Stimulated activated naive CD8-positive, alpha-beta T cell treated with anti-CD3 and anti-CD28 coated beads, Interleukin-15, amount 100 ng/mL, for 72 hours (primary cell): Measurements from ENCODE around the gene KRT3.
A peak's percentile ranks its signal among the peaks of the same experiment; 100 is the strongest.

Experiments used
- ATAC-seq: fragments of 150-1000 bp; cut with Tn5 transposase; 2 replicates; pipeline ENCODE4 v1.10.0; 2021; ENCODE audit warnings: mild to moderate bottlenecking, moderate library complexity
- DNase-seq, 2 donors: peaks; one replicate each; pipeline ENCODE4 v3.0.0; 2021 to 2022
- H3K27ac Mint-ChIP-seq, 2 donors: one replicate each; pipeline ENCODE4 v1.8.0; 2022; ENCODE audit warnings: mild to moderate bottlenecking in 2 of 2, mixed read lengths in 2 of 2, moderate library complexity in 2 of 2
- H3K27me3 Mint-ChIP-seq: one replicate; pipeline ENCODE4 v1.8.0; 2022; ENCODE audit warnings: mixed read lengths
- H3K4me1 Mint-ChIP-seq: one replicate; pipeline ENCODE4 v1.8.0; 2022; ENCODE audit warnings: mild to moderate bottlenecking, mixed read lengths
- H3K4me3 Mint-ChIP-seq, 2 donors: one replicate each; pipeline ENCODE4 v1.8.0; 2022; ENCODE audit warnings: mild to moderate bottlenecking in 2 of 2, mixed read lengths in 2 of 2, moderate library complexity in 1 of 2
- H3K9me3 Mint-ChIP-seq, 2 donors: one replicate each; pipeline ENCODE4 v1.8.0; 2022; ENCODE audit warnings: mixed read lengths in 2 of 2

KRT3 gene

DNA sequence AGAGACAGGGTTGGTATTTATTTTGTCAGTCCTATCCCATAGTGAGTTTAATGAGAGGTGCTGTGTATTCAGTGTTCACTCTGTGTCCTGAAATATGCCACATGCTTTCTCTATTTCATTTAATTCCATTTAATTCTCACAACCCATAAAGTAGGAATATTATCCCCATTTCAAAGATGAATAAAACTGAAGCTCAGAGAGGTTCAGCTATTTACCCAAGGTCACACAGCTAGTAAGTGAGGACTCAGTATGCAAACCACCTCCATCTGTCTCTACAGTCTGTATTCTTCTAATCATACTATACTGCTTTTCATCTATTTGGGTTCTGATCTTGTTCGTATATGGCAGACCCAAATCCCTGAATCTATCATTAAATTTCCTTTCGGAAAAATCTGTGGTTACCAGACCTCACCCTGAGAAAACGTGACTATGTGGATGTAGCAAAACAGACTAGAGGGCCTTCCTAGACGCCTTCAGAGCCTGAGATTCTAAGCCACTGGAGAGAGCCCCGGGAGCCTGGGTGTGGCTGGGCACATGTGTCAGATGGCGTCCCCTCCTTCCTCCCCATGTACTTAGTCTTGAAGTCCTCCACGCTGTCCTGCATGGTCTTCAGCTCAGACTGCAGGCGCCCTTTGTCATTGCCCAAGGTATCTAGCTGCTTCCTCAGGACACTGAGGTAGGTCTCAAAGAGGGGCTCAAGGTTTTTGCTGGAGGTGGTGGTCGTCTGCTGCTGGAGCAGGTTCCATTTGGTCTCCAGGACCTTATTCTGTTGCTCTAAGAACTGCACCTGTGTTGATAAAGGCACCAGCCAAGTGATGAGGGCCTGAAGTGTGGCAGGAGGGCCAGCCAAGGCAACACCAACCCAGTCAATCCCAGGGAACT, 15.5 kb upstream of the KRT3 start:
- no peaks in the 10 kb centered on the region for H3K27me3 Mint-ChIP-seq
- no peak overlapping the region for H3K27ac Mint-ChIP-seq
- no peak overlapping the region for H3K4me3 Mint-ChIP-seq
- ATAC-seq = no peak
- no peaks in the 10 kb centered on the region for H3K4me1 Mint-ChIP-seq
- no peaks in the 10 kb centered on the region for H3K9me3 Mint-ChIP-seq
- DNase-seq = no peak

DNA sequence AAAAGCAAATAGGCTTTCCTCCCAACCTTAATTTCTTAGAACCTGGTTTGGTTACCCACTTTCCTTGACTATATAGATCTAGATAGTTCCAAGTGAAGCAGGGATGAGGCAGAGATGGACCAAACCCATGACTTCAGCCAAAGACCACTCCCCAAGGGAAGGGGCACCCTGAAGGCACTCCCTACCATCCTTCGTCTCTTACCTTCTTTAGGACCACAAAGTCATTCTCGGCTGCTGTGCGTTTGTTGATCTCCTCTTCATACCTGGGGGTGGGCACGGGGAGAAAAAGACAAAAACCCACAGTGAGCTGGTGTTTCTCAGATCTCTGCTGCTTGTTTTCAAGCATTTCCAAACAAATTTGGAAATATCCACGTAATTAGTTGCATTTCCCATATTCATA, 14.6 kb upstream of the KRT3 start:
- ATAC-seq = no peak
- DNase-seq = no peak
- H3K4me1 Mint-ChIP-seq = no peaks in the 10 kb centered on the region
- H3K9me3 Mint-ChIP-seq = no peaks in the 10 kb centered on the region
- no peak overlapping the region for H3K27ac Mint-ChIP-seq
- no peak overlapping the region for H3K4me3 Mint-ChIP-seq
- no peaks in the 10 kb centered on the region for H3K27me3 Mint-ChIP-seq

DNA sequence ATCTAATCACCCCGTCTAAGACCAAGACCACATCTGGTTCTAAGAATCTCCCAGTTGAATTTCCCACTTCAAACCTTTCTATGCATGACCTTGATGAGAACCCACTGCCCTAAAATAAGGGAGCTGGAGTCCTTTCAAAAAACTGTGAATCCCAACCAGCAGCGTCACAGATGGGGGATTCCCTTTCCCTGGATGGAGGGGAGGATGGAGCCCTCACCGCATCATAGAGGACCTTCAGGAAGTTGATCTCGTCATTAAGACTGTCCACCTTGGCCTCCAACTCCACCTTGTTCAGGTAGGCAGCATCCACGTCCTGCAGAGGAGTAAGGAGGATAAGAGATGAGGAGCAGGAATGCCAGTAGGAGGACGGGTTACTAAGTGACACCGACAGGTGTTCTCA, 13.2 kb upstream of the KRT3 start:
- Mint-ChIP-seq H3K9me3 (no peaks in the 10 kb centered on the region), H3K27ac (no peak overlapping the region), H3K4me1 (no peaks in the 10 kb centered on the region), H3K4me3 (no peak overlapping the region), H3K27me3 (no peaks in the 10 kb centered on the region)
- no peak for DNase-seq
- ATAC-seq = no peak

DNA sequence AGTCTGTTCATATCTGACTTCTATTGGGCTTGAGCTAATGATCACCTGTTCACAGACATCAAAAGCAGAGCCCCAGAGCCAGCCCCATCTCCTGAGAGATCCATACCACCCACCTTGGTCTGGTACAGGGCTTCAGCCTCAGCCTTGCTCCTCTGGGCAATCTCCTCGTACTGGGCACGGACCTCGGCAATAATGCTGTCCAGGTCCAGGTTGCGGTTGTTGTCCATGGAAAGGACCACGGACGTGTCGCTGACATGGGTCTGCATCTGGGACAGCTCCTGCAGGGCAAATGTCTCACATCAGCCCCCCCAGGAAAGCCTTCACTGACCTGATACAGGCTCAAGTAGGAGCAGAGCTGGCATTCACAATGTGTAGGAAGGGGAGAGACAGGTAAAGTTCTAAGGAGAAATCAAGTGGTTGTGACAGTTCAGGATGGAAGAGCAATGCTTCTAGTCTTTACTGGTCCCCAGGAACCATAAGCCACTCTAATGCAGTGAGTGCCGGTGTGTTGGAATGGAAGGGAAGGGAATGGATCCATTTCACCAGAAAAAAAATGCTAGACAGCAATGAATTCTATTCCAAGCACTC, 12.8 kb upstream of the KRT3 start:
- no peak overlapping the region for H3K4me3 Mint-ChIP-seq
- ATAC-seq = no peak
- no peaks in the 10 kb centered on the region for H3K9me3 Mint-ChIP-seq
- no peaks in the 10 kb centered on the region for H3K27me3 Mint-ChIP-seq
- no peak for DNase-seq
- no peaks in the 10 kb centered on the region for H3K4me1 Mint-ChIP-seq
- H3K27ac Mint-ChIP-seq = peak overlapping the region in 1 of 2 donors; percentile 1

DNA sequence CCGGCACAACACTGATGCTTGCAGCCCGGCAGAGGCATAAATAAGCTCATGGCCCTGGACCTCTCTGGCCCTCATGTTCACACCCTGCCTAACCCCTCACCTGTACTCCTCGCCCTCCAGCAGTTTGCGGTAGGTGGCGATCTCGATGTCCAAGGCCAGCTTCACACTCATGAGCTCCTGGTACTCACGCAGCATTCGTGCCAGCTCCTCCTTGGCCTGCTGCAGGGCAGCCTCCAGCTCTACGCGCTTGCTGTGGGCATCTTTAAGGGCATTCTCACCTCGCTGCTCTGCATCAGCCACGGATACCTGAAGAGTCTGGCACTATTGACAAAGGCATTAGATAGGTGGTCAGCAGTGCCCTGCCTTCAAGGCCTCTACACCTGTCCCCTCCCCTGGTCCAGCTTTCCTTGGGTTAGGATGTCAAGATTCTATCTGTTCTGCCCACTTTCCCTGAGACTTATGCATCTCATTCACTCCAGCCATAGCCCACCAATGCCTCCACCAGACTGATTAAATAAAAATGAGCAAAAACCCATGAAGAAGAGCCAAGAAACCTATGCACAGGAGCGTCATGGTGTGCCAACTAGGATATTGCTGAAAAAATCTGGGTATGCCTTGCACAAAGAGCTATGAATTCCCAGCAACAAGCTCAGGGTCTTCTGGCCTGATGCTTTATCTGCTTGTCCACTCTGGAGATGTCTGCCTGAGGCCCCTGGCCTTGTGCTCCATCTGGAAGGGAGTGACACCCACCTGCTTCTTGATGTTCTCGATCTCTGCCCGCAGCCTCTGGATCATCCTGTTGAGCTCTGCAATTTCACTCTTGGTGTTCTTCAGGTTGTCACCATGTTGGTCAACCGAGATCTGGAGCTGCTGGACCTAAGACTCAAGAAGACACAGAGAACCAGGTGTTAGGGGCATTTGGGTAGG, 11.9 kb upstream of the KRT3 start:
- Mint-ChIP-seq H3K4me3 (no peak overlapping the region), H3K27ac (no peak overlapping the region), H3K4me1 (no peaks in the 10 kb centered on the region), H3K27me3 (no peaks in the 10 kb centered on the region), H3K9me3 (no peaks in the 10 kb centered on the region)
- ATAC-seq (no peak), DNase-seq (no peak)

DNA sequence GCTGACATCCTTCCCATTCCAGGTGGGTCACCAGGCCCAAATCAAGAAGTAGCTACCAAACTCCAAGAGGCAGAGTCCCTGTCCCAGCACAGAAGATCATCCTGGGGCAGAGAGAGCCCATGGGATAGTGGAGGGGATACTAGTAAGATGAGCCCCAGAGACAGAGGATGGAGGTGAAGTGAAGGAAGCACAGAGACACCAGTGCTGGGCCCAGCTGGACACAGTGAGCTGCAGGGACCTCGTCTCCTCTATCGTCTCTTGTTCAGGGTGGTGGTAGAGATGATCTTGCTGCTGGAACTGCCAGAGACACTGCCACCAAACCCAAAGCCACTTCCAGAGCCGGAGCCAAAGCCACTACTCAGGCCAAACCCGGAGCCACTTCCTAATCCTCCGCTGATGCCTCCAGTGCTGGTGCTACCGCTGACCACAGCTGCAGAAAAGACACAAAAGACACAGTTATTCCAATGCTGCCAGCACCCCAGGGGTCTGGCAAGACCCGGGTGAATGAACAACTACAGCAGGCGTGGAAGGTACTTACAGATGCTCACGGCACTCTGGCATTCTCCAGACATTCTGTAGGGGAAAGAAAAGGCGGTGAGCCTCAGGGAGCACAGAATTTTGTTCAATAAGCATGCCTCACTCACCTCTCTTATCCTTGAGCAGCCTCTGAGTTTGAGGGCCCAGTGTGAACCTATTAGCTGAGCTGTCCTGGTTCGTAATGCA, 11.1 kb upstream of the KRT3 start:
- no peak overlapping the region for H3K27ac Mint-ChIP-seq
- DNase-seq = no peak

DNA sequence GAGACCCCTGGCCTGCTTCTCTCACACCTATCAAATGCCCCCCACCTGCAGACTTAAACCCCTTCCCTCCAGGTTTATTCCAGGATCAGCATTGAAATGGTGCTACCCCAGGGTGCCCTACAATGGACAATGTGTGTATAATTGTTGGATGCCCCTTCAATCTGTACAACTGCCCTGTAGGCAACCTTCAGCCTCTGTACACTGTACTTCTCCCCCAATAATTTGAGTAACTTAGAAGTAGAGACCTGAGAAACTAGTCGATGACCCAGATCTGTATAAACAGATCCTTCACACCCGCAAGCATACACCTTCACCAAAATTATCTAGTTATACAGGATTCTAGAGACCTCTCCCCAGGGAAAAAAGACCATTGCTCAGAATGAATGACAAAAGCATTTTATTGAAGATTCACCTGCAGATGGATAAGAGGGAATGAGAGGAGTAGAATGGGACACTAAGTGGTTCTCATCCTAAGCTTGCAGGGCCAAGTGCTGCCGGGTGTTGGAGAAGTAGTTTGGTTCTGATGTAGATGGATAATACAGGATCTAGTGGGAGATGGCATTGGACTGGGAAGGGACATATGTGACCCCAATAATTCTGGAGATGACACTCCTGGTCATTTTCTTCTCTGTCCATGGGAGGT, 10.4 kb upstream of the KRT3 start:
- no peaks in the 10 kb centered on the region for H3K4me1 Mint-ChIP-seq

More for the DNA sequence above, 11.1 kb upstream of the KRT3 start:
- no peaks in the 10 kb centered on the region for H3K4me1 Mint-ChIP-seq
- H3K4me3 Mint-ChIP-seq = no peak overlapping the region
- ATAC-seq = no peak
- H3K27me3 Mint-ChIP-seq = no peaks in the 10 kb centered on the region
- H3K9me3 Mint-ChIP-seq = no peaks in the 10 kb centered on the region

DNA sequence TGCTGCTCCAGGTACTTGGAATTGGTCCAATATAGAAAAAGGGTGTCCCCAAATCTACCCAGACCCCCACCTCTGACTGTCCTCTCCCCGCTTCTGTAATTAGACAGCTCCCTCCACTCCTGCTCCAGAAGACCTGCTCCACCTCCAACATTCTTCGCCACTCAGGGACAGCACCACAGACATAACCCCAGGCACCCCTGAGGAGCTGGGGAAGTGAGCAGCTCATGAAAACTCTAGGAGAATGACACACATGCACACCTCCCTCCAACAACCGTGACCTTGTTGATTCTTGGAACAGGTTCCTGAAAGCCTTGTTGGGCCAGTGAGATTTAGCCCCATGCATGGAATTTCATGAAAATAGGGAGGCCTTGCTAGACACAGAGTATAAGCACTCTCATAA, 9.8 kb upstream of the KRT3 start:
- Mint-ChIP-seq H3K27me3 (no peaks in the 10 kb centered on the region), H3K27ac (no peak overlapping the region), H3K9me3 (no peaks in the 10 kb centered on the region), H3K4me3 (no peak overlapping the region), H3K4me1 (no peaks in the 10 kb centered on the region)
- no peak for ATAC-seq
- no peak for DNase-seq

More for the DNA sequence above, 10.4 kb upstream of the KRT3 start:
- Mint-ChIP-seq H3K4me3 (no peak overlapping the region), H3K27me3 (no peaks in the 10 kb centered on the region), H3K9me3 (no peaks in the 10 kb centered on the region), H3K27ac (no peak overlapping the region)
- DNase-seq (no peak), ATAC-seq (no peak)

DNA sequence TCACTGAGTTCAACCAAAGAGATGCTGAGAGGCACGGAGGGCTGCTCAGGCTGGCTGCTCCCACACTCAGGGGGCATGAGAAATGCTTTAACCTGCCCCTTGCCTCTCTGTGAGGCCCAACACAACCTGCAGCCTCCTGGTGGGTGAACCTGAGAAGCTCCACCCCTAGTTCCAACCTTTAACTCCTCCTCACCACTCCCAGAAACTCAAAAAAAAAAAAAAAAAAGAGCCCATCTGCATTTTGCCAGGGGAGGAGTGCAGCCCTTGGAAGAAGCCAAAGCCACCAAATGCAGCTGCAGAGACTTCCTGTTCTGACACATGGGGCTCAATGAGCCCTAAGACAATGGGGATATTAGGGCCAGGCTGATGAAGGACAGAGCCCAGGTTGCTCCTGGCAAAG, 9.1 kb upstream of the KRT3 start:
- no peaks in the 10 kb centered on the region for H3K27me3 Mint-ChIP-seq
- ATAC-seq = no peak

DNA sequence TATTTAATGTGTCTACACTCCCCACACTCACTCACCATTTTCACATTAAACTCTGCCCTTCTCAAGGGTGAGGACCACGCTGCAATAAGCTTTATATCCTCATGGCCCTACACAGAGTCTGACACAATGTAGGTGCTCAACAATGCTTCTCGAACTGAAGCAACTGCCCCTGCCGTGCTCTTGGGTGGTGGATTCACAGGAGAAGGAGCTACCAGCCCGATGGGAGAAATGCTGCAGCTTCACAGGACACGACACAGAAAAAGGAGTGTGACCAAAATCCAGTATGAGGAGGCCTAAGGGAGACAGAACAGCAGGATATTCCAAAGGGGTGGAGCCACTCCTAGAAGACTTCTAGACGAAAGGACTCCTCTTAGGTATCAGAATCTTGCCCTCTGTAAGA, 6.5 kb upstream of the KRT3 start:
- H3K4me3 Mint-ChIP-seq = no peak overlapping the region
- no peaks in the 10 kb centered on the region for H3K9me3 Mint-ChIP-seq
- no peak for DNase-seq
- H3K27me3 Mint-ChIP-seq = no peaks in the 10 kb centered on the region
- H3K27ac Mint-ChIP-seq = no peak overlapping the region
- no peak for ATAC-seq
- H3K4me1 Mint-ChIP-seq = no peaks in the 10 kb centered on the region

More for the DNA sequence above, 9.1 kb upstream of the KRT3 start:
- no peak overlapping the region for H3K27ac Mint-ChIP-seq
- H3K4me3 Mint-ChIP-seq = no peak overlapping the region
- H3K9me3 Mint-ChIP-seq = no peaks in the 10 kb centered on the region
- H3K4me1 Mint-ChIP-seq = no peaks in the 10 kb centered on the region
- DNase-seq = no peak

DNA sequence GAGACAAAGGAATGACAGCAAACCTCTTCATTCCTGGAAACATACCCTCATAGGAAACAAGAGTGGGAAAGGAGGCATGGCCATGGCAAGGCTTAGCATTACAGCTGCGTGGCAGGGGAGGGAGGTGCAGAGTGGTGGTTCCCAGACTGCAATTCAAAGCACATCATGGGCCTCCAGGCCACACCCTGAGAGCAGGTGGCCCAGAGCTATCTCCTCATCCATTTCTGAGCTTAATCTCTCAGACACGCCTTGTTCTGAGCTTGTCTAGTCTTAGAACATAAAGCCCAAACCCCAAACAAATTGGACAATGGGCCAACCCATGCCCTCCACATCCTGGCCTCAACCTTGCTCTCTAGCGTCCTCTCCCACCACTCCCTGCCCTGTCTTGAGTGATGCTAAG, 5.9 kb upstream of the KRT3 start:
- Mint-ChIP-seq H3K4me1 (no peaks in the 10 kb centered on the region), H3K27ac (no peak overlapping the region), H3K9me3 (no peaks in the 10 kb centered on the region), H3K4me3 (no peak overlapping the region), H3K27me3 (no peaks in the 10 kb centered on the region)
- DNase-seq = no peak
- ATAC-seq = no peak

DNA sequence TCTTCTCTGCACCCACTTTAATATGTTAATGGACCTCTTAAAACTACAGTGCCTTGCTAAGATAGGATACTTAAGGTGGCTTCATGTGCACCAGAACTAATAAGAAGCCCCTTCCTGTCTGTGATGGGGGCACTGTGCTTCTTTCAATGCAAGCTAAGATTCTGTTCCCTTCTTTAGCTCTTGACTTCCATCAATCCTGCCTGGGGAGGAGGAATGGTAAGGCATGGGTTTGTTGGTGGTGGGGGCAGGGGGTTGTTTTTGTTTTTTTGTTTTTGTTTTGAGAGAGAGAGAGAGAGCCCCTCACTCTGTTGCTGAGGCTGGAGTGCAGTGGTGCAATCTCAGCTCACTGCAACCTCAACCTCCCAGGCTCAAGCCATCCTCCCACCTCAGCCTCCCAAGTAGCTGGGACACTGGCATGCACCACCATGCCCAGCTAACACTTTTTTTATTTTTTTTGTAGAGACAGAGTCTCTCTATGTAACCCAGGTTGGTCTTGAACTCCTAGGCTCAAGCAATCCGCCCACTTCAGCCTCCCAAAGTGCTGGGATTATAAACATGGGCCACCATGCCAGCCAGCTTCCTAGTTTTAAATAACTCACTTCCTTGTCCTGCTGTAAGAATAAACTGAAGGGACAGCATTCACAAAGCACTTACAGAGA, 4.5 kb upstream of the KRT3 start:
- no peaks in the 10 kb centered on the region for H3K4me1 Mint-ChIP-seq
- DNase-seq (no peak), ATAC-seq (no peak)
- no peaks in the 10 kb centered on the region for H3K27me3 Mint-ChIP-seq
- no peaks in the 10 kb centered on the region for H3K9me3 Mint-ChIP-seq
- H3K4me3 Mint-ChIP-seq = no peak overlapping the region
- peak overlapping the region in 1 of 2 donors; percentile 30 for H3K27ac Mint-ChIP-seq

DNA sequence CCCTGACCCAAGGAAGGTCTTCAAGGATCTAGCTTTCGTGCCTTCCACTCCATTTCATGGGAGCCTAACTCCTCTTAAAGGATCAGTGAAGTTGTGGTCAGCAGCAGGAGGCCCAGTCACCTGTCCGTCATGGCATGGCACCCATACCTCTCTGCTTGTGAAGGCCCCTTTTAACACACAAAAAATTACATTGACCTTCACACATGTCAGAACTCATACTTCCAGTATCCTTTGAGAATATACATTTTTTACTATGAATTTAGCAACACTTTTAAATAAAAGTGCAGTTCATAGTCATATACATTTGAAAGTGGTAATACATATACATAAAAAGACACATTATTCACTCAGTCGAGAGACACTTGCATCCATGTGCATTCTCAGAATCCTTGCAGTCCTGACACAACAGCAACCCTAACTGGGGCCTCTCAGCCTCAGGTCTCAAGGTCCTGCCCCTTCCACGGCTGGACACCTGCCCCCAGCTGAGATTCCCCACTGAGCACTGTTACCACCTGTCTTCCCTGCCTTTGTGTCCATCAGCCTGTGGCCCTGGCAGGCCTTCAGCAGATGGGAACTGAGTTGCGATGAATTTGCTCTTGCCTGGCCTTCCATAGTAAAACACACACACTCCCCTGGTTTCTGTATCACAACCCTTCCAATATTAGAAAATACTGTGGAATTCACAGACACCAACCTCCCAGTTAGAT, 3.7 kb upstream of the KRT3 start:
- DNase-seq (no peak), ATAC-seq (no peak)
- H3K4me1 Mint-ChIP-seq = peaks cover 5% of the 10 kb centered on the region
- no peaks in the 10 kb centered on the region for H3K27me3 Mint-ChIP-seq
- H3K4me3 Mint-ChIP-seq = no peak overlapping the region
- H3K27ac Mint-ChIP-seq = peak overlapping the region in 1 of 2 donors; percentile 30
- no peaks in the 10 kb centered on the region for H3K9me3 Mint-ChIP-seq
